IMR-90 (cell line): ENCODE results near the gene SRCIN1. TPM values are rescaled to one million over a fixed set of nuclear protein-coding genes. Genes with fewer than 3 reads are reported as not detected.
A peak's percentile ranks its signal among the peaks of the same experiment; 100 is the strongest.

ENCODE experiments used
- ATAC-seq: fragments of 200-7000 bp; cut with Tn5 transposase; 2 replicates; pipeline ENCODE4 v1.9.1; 2020; ENCODE audit warnings: low read depth, mild to moderate bottlenecking, moderate library complexity
- BruUV-seq: library from RNA; stranded (reverse); fragments of 400-500 nt; replicated peaks from 2 replicates; lab custom pipeline; 2021; lab: Mats Ljungman, UMichigan
- CTCF ChIA-PET: fragments of 300-600 bp; formaldehyde crosslinking; extraction: SDS; loops from one replicate; lab custom pipeline; 2021; ENCODE audit warnings: antibody characterized with exemption; lab: Yijun Ruan, JAX
- POLR2A ChIA-PET: fragments of 300-600 bp; sonication (Branson Sonifier 250); formaldehyde crosslinking; loops from one replicate; lab custom pipeline; 2022; ENCODE audit warnings: antibody characterized with exemption; ENCODE audit not compliant: unreplicated experiment; lab: Charles Lee
- DNase-seq: peaks from one replicate; pipeline ENCODE4 v3.0.0; 2013
- H2AFZ ChIP-seq: replicated peaks from 2 replicates; pipeline ENCODE3; 2013; ENCODE audit warnings: low read length, mild to moderate bottlenecking; ENCODE audit not compliant: poor library complexity
- H2AK5ac ChIP-seq: 2 replicates; pipeline ENCODE4 v1.6.1; 2013; ENCODE audit warnings: low read depth, low read length, inconsistent platforms
- H2AK9ac ChIP-seq: replicated peaks from 2 replicates; pipeline ENCODE3; 2013; ENCODE audit warnings: mild to moderate bottlenecking, low read depth, low read length, moderate library complexity; ENCODE audit not compliant: poor library complexity
- H2BK120ac ChIP-seq: 2 replicates; pipeline ENCODE4 v1.6.1; 2013; ENCODE audit warnings: low read depth, low read length, inconsistent platforms
- H2BK15ac ChIP-seq: 3 replicates; pipeline ENCODE4 v1.6.1; 2013; ENCODE audit warnings: low read depth, low read length, inconsistent platforms
- H2BK20ac ChIP-seq: 2 replicates; pipeline ENCODE4 v1.6.1; 2013; ENCODE audit warnings: low read depth, mild to moderate bottlenecking, inconsistent platforms, low read length, moderate library complexity
- H2BK5ac ChIP-seq: 2 replicates; pipeline ENCODE4 v1.6.1; 2013; ENCODE audit warnings: mild to moderate bottlenecking, low read depth, low read length, inconsistent platforms; ENCODE audit not compliant: poor library complexity, severe bottlenecking
- H3K14ac ChIP-seq: replicated peaks from 2 replicates; pipeline ENCODE4 v1.6.1; 2013; ENCODE audit warnings: low read depth, low read length, inconsistent platforms
- H3K18ac ChIP-seq: 2 replicates; pipeline ENCODE4 v1.6.1; 2013; ENCODE audit warnings: low read depth, low read length, control low read depth
- H3K23ac ChIP-seq: 2 replicates; pipeline ENCODE4 v1.6.1; 2013; ENCODE audit warnings: low read depth, low read length, inconsistent platforms
- H3K27ac ChIP-seq: 2 replicates; pipeline ENCODE4 v1.5.1; 2013; ENCODE audit warnings: mild to moderate bottlenecking, control low read depth, low read length; ENCODE audit not compliant: insufficient read depth
- H3K27me3 ChIP-seq: 2 replicates; pipeline ENCODE4 v1.6.1; 2013; ENCODE audit warnings: low read length; ENCODE audit not compliant: control insufficient read depth, insufficient read depth
- H3K36me3 ChIP-seq: 2 replicates; pipeline ENCODE4 v1.6.1; 2013; ENCODE audit warnings: low read length, mixed read lengths; ENCODE audit not compliant: control insufficient read depth, insufficient read depth
- H3K4ac ChIP-seq: 2 replicates; pipeline ENCODE4 v1.6.1; 2013; ENCODE audit warnings: low read depth, low read length, inconsistent platforms
- H3K4me1 ChIP-seq: 2 replicates; pipeline ENCODE4 v1.6.1; 2013; ENCODE audit warnings: low read length, mixed read lengths; ENCODE audit not compliant: control insufficient read depth, insufficient read depth
- H3K4me2 ChIP-seq: 2 replicates; pipeline ENCODE4 v1.6.1; 2013; ENCODE audit warnings: low read depth, mild to moderate bottlenecking, control low read depth, low read length, moderate library complexity
- H3K4me3 ChIP-seq: 2 replicates; pipeline ENCODE4 v1.5.1; 2013; ENCODE audit warnings: low read depth, mild to moderate bottlenecking, control low read depth, low read length, moderate library complexity; ENCODE audit not compliant: insufficient read depth
- H3K56ac ChIP-seq: 2 replicates; pipeline ENCODE4 v1.6.1; 2013; ENCODE audit warnings: low read length, inconsistent platforms; ENCODE audit not compliant: insufficient read depth; ENCODE audit errors: extremely low read depth
- H3K79me1 ChIP-seq, 2 experiments: 2 replicates each; pipeline ENCODE4 v1.6.1; 2013; ENCODE audit warnings: low read length in 2 of 2, inconsistent platforms in 1 of 2, low read depth in 1 of 2
- H3K9ac ChIP-seq: 2 replicates; pipeline ENCODE4 v1.6.1; 2013; ENCODE audit warnings: low read depth, low read length, control low read depth
- H3K9me1 ChIP-seq: 2 replicates; pipeline ENCODE4 v1.6.1; 2013; ENCODE audit warnings: low read length, inconsistent platforms; ENCODE audit not compliant: insufficient read depth
- H3K9me3 ChIP-seq: 2 replicates; pipeline ENCODE4 v1.6.1; 2013; ENCODE audit warnings: low read length; ENCODE audit not compliant: control insufficient read depth, insufficient read depth
- H4K20me1 ChIP-seq: 2 replicates; pipeline ENCODE4 v1.6.1; 2013; ENCODE audit warnings: low read length, inconsistent platforms; ENCODE audit not compliant: insufficient read depth
- H4K5ac ChIP-seq: 2 replicates; pipeline ENCODE4 v1.6.1; 2013; ENCODE audit warnings: mild to moderate bottlenecking, low read depth, low read length, control low read depth
- H4K8ac ChIP-seq, 2 experiments: 2 replicates each; pipeline ENCODE4 v1.6.1; 2013; ENCODE audit warnings: low read depth in 2 of 2, low read length in 2 of 2, control low read depth in 1 of 2, inconsistent platforms in 1 of 2
- H4K91ac ChIP-seq: 2 replicates; pipeline ENCODE4 v1.6.1; 2013; ENCODE audit warnings: low read depth, low read length, inconsistent platforms; ENCODE audit not compliant: insufficient read depth
- BHLHE40 ChIP-seq: fragments of 150-350 bp; IDR thresholded peaks from 2 replicates; pipeline ENCODE4 v1.6.1; 2016; ENCODE audit warnings: mild to moderate bottlenecking, low read depth, low read length
- CEBPB ChIP-seq: IDR thresholded peaks from 2 replicates; pipeline ENCODE4 v1.6.1; 2012; ENCODE audit warnings: low read depth, low read length, improper control_type of control experiment
- CHD1 ChIP-seq: IDR thresholded peaks from 2 replicates; pipeline ENCODE4 v1.6.1; 2012; ENCODE audit warnings: low read depth, low read length, improper control_type of control experiment
- FOS ChIP-seq: fragments of 150-350 bp; IDR thresholded peaks from 2 replicates; pipeline ENCODE4 v1.6.1; 2016; ENCODE audit warnings: low read depth, low read length
- MAFK ChIP-seq: IDR thresholded peaks from 2 replicates; pipeline ENCODE4 v1.6.1; 2012; ENCODE audit warnings: low read depth, low read length, improper control_type of control experiment
- MAZ ChIP-seq: IDR thresholded peaks from 2 replicates; pipeline ENCODE4 v1.6.1; 2012; ENCODE audit warnings: low read depth, mild to moderate bottlenecking, low read length, improper control_type of control experiment, moderate library complexity, borderline replicate concordance
- MXI1 ChIP-seq: IDR thresholded peaks from 2 replicates; pipeline ENCODE4 v1.6.1; 2012; ENCODE audit warnings: low read depth, mild to moderate bottlenecking, low read length, moderate library complexity, borderline replicate concordance
- NFE2L2 ChIP-seq: fragments of 150-350 bp; IDR thresholded peaks from 2 replicates; pipeline ENCODE4 v1.6.1; 2016; ENCODE audit warnings: low read depth, mild to moderate bottlenecking, low read length
- POLR2A ChIP-seq: IDR thresholded peaks from 2 replicates; pipeline ENCODE4 v1.6.1; 2012; ENCODE audit warnings: mild to moderate bottlenecking, low read depth, low read length
- RAD21 ChIP-seq: IDR thresholded peaks from 2 replicates; pipeline ENCODE4 v1.6.1; 2012; ENCODE audit warnings: low read length, improper control_type of control experiment
- RCOR1 ChIP-seq: IDR thresholded peaks from 2 replicates; pipeline ENCODE4 v1.6.1; 2012; ENCODE audit warnings: mild to moderate bottlenecking, low read length, improper control_type of control experiment; ENCODE audit not compliant: insufficient replicate concordance
- RFX5 ChIP-seq: IDR thresholded peaks from 2 replicates; pipeline ENCODE4 v1.8.0; 2012; ENCODE audit warnings: low read depth, mild to moderate bottlenecking, low read length, moderate library complexity
- SMC3 ChIP-seq: fragments of 150-350 bp; IDR thresholded peaks from 2 replicates; pipeline ENCODE4 v1.6.1; 2016; ENCODE audit warnings: low read depth, mild to moderate bottlenecking, antibody characterized with exemption, low read length, moderate library complexity
- USF2 ChIP-seq: fragments of 150-350 bp; IDR thresholded peaks from 2 replicates; pipeline ENCODE4 v1.6.1; 2017; ENCODE audit warnings: mild to moderate bottlenecking, antibody characterized with exemption, low read length, low read depth
- WGBS, 2 experiments: methylation state at CpG; one replicate each; pipeline versions ENCODE4 v1.1.5 to v1.1.7; 2013; ENCODE audit warnings: missing lambda C conversion rate in 2 of 2; ENCODE audit not compliant: insufficient read length in 1 of 2; ENCODE audit errors: extremely low coverage in 2 of 2; 5-methylcytosine and 5-hydroxymethylcytosine counted together
- dilution Hi-C: fragments of 300-500 bp; cut with HindIII; formaldehyde crosslinking; loops from one replicate; pipeline ENCODE4 v1.14.3; 2018; ENCODE audit warnings: low sequenced_read_pairs; ENCODE audit not compliant: unreplicated experiment
- in situ Hi-C: fragments of 300-500 bp; cut with MboI; formaldehyde crosslinking; loops from 3 replicates; pipeline ENCODE4 v1.14.3; 2019; ENCODE audit warnings: low sequenced_read_pairs, inconsistent platforms, mixed read lengths
- intact Hi-C: fragments of 100-400 bp; cut with micrococcal nuclease; formaldehyde crosslinking; loops from 2 replicates; pipeline ENCODE4 v1.10.0; 2022
- polyA plus RNA-seq, 3 experiments: library from polyadenylated mRNA; depleted of rRNA; stranded (reverse); fragments of >200 nt; gene quantifications; 2 replicates each; pipeline ENCODE4 v1.2.3, GENCODE V29; 2012; ENCODE audit warnings: low replicate concordance in 1 of 3
- total RNA-seq: library from RNA; depleted of rRNA; stranded (reverse); fragments of >200 nt; gene quantifications from 2 replicates; pipeline ENCODE4 v1.2.3, GENCODE V29; 2012
- TF ChIP-seq, protein P1 (sequence below): fragments of 150-350 bp; IDR thresholded peaks from 2 replicates; pipeline ENCODE4 v1.6.1; 2016; ENCODE audit warnings: low read depth, mild to moderate bottlenecking, low read length, moderate library complexity, borderline replicate concordance
- TF ChIP-seq, protein P2 (sequence below): conservative IDR thresholded peaks from 2 replicates; pipeline ENCODE4 v1.5.1; 2012; ENCODE audit warnings: mild to moderate bottlenecking, low read depth, low read length, improper control_type of control experiment

The SRCIN1 gene
- total and polyA plus RNA-seq, 2 of the 4 experiments (the other 2 are of a cell fraction), result not detected

- Histone ChIP-seq H3K79me1 (no peaks in the 10 kb centered on the region), H3K4me1 (no peaks in the 10 kb centered on the region), H3K4ac (no peak overlapping the region), H3K27ac (no peak overlapping the region), H2AK5ac (no peak overlapping the region), H2AK9ac (no peak overlapping the region), H4K5ac (no peak overlapping the region), H2AFZ (peak overlapping the region; percentile 8), H3K9me3 (peaks cover 8% of the 10 kb centered on the region; the same call in 1 of the 2 replicates), H2BK5ac (no peak overlapping the region), H2BK20ac (no peak overlapping the region), H3K9me1 (no peaks in the 10 kb centered on the region), H2BK120ac (no peak overlapping the region), H3K56ac (no peak overlapping the region), H3K18ac (no peak overlapping the region), H3K27me3 (peaks cover 92% of the 10 kb centered on the region), H4K20me1 (peaks cover 13% of the 10 kb centered on the region; the same call in 1 of the 2 replicates), H3K9ac (no peak overlapping the region), H3K36me3 (no peaks in the 10 kb centered on the region), H2BK15ac (no peak overlapping the region), H4K91ac (no peak overlapping the region), H3K23ac (no peak overlapping the region), H4K8ac (no peak overlapping the region), H3K4me3 (no peak overlapping the region), H3K4me2 (no peak overlapping the region), H3K14ac (no peak overlapping the region)
- no peak for DNase-seq
- intact Hi-C loops (no loop called here), dilution Hi-C loops (no loop called here), in situ Hi-C loops (loop anchor here (10.0 kb wide), 1 partner anchor 100 kb away; no protein-coding TSS in a partner anchor)
- 0% methylated on average over 3 of the region's 14 CpGs; no CpG with 5 or more reads in 1 of the 2 experiments for WGBS, 2 experiments
- no peak for ATAC-seq
- POLR2A ChIA-PET, result no interaction called here
- CTCF ChIA-PET, result interaction anchor here (0.7 kb wide), 1 partner anchor 24 kb away, joined by 3 read pairs; no protein-coding TSS in a partner anchor
- TF ChIP-seq MAZ, result no peak
- TF ChIP-seq FOS, result no peak
- no peak for TF ChIP-seq USF2
- no peak for TF ChIP-seq RAD21
- no peak for TF ChIP-seq RCOR1
- TF ChIP-seq, protein P1, sequence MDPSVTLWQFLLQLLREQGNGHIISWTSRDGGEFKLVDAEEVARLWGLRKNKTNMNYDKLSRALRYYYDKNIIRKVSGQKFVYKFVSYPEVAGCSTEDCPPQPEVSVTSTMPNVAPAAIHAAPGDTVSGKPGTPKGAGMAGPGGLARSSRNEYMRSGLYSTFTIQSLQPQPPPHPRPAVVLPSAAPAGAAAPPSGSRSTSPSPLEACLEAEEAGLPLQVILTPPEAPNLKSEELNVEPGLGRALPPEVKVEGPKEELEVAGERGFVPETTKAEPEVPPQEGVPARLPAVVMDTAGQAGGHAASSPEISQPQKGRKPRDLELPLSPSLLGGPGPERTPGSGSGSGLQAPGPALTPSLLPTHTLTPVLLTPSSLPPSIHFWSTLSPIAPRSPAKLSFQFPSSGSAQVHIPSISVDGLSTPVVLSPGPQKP, result no peak
- TF ChIP-seq RFX5, result no peak
- TF ChIP-seq BHLHE40, result no peak
- no peak for TF ChIP-seq MAFK
- TF ChIP-seq CEBPB, result no peak
- TF ChIP-seq SMC3, result no peak
- TF ChIP-seq, protein P2, sequence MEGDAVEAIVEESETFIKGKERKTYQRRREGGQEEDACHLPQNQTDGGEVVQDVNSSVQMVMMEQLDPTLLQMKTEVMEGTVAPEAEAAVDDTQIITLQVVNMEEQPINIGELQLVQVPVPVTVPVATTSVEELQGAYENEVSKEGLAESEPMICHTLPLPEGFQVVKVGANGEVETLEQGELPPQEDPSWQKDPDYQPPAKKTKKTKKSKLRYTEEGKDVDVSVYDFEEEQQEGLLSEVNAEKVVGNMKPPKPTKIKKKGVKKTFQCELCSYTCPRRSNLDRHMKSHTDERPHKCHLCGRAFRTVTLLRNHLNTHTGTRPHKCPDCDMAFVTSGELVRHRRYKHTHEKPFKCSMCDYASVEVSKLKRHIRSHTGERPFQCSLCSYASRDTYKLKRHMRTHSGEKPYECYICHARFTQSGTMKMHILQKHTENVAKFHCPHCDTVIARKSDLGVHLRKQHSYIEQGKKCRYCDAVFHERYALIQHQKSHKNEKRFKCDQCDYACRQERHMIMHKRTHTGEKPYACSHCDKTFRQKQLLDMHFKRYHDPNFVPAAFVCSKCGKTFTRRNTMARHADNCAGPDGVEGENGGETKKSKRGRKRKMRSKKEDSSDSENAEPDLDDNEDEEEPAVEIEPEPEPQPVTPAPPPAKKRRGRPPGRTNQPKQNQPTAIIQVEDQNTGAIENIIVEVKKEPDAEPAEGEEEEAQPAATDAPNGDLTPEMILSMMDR, result no peak
- TF ChIP-seq NFE2L2, result no peak
- TF ChIP-seq CHD1, result no peak
- no peak for TF ChIP-seq MXI1
- no peak for TF ChIP-seq POLR2A
- BruUV-seq, result no TSS peak
Measured at GRCh38 chr17:38564254-38564837, 41.4 kb downstream of the SRCIN1 start.
